Measurements from ENCODE around the gene ANO6. TPM values are rescaled to one million over a fixed set of nuclear protein-coding genes. Genes with fewer than 3 reads are reported as not detected.

The ANO6 gene
- total RNA-seq, 1 experiment from 2014 or later = 46.8 TPM

DNA sequence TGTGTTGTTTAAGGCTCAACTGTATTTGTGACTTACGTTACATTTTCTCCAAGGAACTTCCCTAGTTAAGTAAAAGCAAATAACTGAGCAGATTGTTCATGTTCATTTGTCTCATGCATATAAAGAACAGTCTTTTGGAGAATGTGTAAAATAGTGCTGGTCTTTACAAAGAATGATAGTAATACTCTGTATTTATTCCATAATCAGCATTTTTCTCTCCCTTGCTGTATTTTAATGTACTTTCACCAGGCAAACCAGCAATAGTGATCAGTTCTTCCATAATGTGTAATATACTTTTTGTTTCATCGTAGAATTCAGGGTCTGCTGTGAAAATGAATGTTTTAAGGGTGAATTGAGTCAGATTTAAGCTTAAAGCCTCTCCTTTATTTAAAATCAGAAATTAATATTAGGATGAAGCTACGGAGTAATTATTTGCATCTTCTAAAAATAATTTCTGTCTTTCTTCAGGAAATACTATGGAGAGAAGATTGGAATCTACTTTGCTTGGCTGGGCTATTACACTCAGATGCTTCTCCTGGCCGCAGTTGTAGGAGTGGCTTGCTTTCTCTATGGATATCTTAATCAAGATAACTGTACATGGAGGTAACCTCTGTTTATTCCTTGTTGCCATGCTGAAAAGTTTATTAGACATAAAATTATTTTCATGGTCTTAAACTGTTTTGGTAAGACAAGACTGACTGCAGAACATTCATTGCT lies 141.1 kb downstream of the ANO6 start (continued):
- TF ChIP-seq, protein P1, sequence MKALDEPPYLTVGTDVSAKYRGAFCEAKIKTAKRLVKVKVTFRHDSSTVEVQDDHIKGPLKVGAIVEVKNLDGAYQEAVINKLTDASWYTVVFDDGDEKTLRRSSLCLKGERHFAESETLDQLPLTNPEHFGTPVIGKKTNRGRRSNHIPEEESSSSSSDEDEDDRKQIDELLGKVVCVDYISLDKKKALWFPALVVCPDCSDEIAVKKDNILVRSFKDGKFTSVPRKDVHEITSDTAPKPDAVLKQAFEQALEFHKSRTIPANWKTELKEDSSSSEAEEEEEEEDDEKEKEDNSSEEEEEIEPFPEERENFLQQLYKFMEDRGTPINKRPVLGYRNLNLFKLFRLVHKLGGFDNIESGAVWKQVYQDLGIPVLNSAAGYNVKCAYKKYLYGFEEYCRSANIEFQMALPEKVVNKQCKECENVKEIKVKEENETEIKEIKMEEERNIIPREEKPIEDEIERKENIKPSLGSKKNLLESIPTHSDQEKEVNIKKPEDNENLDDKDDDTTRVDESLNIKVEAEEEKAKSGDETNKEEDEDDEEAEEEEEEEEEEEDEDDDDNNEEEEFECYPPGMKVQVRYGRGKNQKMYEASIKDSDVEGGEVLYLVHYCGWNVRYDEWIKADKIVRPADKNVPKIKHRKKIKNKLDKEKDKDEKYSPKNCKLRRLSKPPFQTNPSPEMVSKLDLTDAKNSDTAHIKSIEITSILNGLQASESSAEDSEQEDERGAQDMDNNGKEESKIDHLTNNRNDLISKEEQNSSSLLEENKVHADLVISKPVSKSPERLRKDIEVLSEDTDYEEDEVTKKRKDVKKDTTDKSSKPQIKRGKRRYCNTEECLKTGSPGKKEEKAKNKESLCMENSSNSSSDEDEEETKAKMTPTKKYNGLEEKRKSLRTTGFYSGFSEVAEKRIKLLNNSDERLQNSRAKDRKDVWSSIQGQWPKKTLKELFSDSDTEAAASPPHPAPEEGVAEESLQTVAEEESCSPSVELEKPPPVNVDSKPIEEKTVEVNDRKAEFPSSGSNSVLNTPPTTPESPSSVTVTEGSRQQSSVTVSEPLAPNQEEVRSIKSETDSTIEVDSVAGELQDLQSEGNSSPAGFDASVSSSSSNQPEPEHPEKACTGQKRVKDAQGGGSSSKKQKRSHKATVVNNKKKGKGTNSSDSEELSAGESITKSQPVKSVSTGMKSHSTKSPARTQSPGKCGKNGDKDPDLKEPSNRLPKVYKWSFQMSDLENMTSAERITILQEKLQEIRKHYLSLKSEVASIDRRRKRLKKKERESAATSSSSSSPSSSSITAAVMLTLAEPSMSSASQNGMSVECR (CRISPR knock-in tag; IDR thresholded peaks at IDR 0.05; ENCODE audit: borderline replicate concordance) = no peak
- TF ChIP-seq HMGA2 (CRISPR knock-in tag; IDR thresholded peaks at IDR 0.05) (no peak), CBFB (CRISPR knock-in tag; IDR thresholded peaks at IDR 0.05; ENCODE audit: low read depth) (no peak), ZNF423 (CRISPR knock-in tag; IDR thresholded peaks at IDR 0.05) (no peak), GABPB1 (CRISPR knock-in tag; IDR thresholded peaks at IDR 0.05) (no peak), SOX15 (CRISPR knock-in tag; IDR thresholded peaks at IDR 0.05) (no peak), SMAD4 (CRISPR knock-in tag; IDR thresholded peaks at IDR 0.05) (no peak), RELA (CRISPR knock-in tag; IDR thresholded peaks at IDR 0.05; ENCODE audit: borderline replicate concordance) (no peak)
- TF ChIP-seq, protein P2, sequence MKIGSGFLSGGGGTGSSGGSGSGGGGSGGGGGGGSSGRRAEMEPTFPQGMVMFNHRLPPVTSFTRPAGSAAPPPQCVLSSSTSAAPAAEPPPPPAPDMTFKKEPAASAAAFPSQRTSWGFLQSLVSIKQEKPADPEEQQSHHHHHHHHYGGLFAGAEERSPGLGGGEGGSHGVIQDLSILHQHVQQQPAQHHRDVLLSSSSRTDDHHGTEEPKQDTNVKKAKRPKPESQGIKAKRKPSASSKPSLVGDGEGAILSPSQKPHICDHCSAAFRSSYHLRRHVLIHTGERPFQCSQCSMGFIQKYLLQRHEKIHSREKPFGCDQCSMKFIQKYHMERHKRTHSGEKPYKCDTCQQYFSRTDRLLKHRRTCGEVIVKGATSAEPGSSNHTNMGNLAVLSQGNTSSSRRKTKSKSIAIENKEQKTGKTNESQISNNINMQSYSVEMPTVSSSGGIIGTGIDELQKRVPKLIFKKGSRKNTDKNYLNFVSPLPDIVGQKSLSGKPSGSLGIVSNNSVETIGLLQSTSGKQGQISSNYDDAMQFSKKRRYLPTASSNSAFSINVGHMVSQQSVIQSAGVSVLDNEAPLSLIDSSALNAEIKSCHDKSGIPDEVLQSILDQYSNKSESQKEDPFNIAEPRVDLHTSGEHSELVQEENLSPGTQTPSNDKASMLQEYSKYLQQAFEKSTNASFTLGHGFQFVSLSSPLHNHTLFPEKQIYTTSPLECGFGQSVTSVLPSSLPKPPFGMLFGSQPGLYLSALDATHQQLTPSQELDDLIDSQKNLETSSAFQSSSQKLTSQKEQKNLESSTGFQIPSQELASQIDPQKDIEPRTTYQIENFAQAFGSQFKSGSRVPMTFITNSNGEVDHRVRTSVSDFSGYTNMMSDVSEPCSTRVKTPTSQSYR (CRISPR knock-in tag; IDR thresholded peaks at IDR 0.05) = no peak
- TF ChIP-seq, protein P3, sequence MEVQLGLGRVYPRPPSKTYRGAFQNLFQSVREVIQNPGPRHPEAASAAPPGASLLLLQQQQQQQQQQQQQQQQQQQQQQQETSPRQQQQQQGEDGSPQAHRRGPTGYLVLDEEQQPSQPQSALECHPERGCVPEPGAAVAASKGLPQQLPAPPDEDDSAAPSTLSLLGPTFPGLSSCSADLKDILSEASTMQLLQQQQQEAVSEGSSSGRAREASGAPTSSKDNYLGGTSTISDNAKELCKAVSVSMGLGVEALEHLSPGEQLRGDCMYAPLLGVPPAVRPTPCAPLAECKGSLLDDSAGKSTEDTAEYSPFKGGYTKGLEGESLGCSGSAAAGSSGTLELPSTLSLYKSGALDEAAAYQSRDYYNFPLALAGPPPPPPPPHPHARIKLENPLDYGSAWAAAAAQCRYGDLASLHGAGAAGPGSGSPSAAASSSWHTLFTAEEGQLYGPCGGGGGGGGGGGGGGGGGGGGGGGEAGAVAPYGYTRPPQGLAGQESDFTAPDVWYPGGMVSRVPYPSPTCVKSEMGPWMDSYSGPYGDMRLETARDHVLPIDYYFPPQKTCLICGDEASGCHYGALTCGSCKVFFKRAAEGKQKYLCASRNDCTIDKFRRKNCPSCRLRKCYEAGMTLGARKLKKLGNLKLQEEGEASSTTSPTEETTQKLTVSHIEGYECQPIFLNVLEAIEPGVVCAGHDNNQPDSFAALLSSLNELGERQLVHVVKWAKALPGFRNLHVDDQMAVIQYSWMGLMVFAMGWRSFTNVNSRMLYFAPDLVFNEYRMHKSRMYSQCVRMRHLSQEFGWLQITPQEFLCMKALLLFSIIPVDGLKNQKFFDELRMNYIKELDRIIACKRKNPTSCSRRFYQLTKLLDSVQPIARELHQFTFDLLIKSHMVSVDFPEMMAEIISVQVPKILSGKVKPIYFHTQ (CRISPR knock-in tag; IDR thresholded peaks at IDR 0.05) = no peak
- TF ChIP-seq, protein P4, sequence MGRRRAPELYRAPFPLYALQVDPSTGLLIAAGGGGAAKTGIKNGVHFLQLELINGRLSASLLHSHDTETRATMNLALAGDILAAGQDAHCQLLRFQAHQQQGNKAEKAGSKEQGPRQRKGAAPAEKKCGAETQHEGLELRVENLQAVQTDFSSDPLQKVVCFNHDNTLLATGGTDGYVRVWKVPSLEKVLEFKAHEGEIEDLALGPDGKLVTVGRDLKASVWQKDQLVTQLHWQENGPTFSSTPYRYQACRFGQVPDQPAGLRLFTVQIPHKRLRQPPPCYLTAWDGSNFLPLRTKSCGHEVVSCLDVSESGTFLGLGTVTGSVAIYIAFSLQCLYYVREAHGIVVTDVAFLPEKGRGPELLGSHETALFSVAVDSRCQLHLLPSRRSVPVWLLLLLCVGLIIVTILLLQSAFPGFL (CRISPR knock-in tag; IDR thresholded peaks at IDR 0.05; ENCODE audit: borderline replicate concordance) = no peak

DNA sequence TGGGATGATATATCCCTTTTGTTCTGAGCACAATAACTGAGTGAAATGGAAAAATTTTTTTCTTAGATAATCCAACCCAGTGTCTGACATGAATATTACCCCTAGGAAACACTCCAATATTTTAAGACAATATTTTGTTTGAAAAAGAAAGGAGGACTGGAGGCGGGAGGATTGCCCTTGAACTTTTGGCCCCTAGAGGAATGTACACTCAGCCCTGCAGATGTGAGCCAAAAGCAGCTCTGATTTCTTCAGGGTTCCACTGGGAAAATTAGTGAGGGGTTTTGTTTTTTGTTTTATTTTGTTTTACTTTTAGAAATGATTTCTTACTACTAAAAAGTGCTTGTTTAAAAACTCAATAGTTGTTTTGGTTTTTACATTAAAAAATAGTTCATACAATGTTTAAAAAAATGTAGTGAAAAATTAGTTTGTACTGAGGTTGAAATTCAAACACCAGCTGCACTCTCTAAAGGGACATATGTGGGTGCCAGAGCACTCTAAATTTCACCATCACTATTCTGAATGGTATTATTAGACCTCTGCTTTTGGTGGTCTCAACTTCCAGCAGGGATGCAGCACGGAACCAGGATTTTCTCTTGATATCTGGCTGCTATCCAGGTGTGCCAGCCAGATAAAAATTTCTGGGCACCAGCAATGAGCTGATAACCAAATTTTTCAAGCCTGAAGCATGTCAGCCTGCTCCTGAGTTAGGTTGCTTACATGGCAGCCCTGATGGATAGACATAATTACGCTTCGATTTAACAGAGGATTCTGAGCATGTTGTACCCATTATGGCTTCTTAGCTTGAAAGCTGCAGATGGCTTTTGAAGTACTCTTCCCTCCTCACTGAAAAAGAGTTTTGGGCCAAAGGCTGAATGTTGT lies 141.9 kb downstream of the ANO6 start:
- POLR2A ChIA-PET = no interaction called here
- H3K4me1 Mint-ChIP-seq = peaks cover 13% of the 10 kb centered on the region
- H3K4me3 Mint-ChIP-seq = no peak overlapping the region
- no peak for ATAC-seq
- H3K9me3 Mint-ChIP-seq = peaks cover 22% of the 10 kb centered on the region
- no peaks in the 10 kb centered on the region for H3K27me3 Mint-ChIP-seq (ENCODE audit: low read depth)
- H3K36me3 Mint-ChIP-seq = peaks cover 55% of the 10 kb centered on the region
- CTCF ChIA-PET = no interaction called here
- no peak overlapping the region for H3K27ac Mint-ChIP-seq
- DNase-seq (ENCODE audit: low spot score) = no peak
- TF ChIP-seq, protein P5, sequence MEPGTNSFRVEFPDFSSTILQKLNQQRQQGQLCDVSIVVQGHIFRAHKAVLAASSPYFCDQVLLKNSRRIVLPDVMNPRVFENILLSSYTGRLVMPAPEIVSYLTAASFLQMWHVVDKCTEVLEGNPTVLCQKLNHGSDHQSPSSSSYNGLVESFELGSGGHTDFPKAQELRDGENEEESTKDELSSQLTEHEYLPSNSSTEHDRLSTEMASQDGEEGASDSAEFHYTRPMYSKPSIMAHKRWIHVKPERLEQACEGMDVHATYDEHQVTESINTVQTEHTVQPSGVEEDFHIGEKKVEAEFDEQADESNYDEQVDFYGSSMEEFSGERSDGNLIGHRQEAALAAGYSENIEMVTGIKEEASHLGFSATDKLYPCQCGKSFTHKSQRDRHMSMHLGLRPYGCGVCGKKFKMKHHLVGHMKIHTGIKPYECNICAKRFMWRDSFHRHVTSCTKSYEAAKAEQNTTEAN (CRISPR knock-in tag; IDR thresholded peaks at IDR 0.05) = no peak
- TF ChIP-seq ZNF219 (CRISPR knock-in tag; IDR thresholded peaks at IDR 0.05; ENCODE audit: borderline replicate concordance) (no peak), ZNF138 (CRISPR knock-in tag; conservative IDR thresholded peaks at IDR 0.05) (no peak), GRHL2 (CRISPR knock-in tag; IDR thresholded peaks at IDR 0.05; ENCODE audit: insufficient replicate concordance, severe bottlenecking) (no peak)
- TF ChIP-seq, protein P4 (CRISPR knock-in tag; IDR thresholded peaks at IDR 0.05; ENCODE audit: borderline replicate concordance) = no peak
- TF ChIP-seq, protein P6, sequence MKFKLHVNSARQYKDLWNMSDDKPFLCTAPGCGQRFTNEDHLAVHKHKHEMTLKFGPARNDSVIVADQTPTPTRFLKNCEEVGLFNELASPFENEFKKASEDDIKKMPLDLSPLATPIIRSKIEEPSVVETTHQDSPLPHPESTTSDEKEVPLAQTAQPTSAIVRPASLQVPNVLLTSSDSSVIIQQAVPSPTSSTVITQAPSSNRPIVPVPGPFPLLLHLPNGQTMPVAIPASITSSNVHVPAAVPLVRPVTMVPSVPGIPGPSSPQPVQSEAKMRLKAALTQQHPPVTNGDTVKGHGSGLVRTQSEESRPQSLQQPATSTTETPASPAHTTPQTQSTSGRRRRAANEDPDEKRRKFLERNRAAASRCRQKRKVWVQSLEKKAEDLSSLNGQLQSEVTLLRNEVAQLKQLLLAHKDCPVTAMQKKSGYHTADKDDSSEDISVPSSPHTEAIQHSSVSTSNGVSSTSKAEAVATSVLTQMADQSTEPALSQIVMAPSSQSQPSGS (CRISPR knock-in tag; IDR thresholded peaks at IDR 0.05; ENCODE audit: borderline replicate concordance, low read depth) = no peak
- TF ChIP-seq, protein P7, sequence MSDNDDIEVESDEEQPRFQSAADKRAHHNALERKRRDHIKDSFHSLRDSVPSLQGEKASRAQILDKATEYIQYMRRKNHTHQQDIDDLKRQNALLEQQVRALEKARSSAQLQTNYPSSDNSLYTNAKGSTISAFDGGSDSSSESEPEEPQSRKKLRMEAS (CRISPR knock-in tag; IDR thresholded peaks at IDR 0.05) = no peak

All from WTC11 (cell line).